ENCODE data around the gene LSM14A.

DNA sequence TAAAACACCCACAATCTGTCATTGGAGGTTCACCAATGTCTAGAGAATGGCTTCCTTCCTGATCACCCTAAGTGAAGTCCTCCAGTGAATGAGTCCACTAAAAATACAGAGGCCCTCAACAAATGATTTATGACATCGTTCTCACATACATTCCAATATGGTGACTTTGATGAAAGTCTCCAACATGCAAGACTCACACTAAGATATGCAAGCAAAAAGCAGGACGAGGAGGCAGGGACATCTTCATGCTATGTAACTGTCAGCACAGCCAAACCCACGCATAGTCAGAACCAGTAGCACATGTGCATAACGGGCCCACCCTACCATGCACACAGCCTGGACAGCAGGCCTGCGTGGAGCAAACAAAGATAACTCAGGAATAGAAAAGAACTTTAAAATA is 16.6 kb upstream of the LSM14A start:
- TF ChIP-seq, protein P1, sequence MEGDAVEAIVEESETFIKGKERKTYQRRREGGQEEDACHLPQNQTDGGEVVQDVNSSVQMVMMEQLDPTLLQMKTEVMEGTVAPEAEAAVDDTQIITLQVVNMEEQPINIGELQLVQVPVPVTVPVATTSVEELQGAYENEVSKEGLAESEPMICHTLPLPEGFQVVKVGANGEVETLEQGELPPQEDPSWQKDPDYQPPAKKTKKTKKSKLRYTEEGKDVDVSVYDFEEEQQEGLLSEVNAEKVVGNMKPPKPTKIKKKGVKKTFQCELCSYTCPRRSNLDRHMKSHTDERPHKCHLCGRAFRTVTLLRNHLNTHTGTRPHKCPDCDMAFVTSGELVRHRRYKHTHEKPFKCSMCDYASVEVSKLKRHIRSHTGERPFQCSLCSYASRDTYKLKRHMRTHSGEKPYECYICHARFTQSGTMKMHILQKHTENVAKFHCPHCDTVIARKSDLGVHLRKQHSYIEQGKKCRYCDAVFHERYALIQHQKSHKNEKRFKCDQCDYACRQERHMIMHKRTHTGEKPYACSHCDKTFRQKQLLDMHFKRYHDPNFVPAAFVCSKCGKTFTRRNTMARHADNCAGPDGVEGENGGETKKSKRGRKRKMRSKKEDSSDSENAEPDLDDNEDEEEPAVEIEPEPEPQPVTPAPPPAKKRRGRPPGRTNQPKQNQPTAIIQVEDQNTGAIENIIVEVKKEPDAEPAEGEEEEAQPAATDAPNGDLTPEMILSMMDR (IDR thresholded peaks at IDR 0.05) = no peak
- TF ChIP-seq, protein P2, sequence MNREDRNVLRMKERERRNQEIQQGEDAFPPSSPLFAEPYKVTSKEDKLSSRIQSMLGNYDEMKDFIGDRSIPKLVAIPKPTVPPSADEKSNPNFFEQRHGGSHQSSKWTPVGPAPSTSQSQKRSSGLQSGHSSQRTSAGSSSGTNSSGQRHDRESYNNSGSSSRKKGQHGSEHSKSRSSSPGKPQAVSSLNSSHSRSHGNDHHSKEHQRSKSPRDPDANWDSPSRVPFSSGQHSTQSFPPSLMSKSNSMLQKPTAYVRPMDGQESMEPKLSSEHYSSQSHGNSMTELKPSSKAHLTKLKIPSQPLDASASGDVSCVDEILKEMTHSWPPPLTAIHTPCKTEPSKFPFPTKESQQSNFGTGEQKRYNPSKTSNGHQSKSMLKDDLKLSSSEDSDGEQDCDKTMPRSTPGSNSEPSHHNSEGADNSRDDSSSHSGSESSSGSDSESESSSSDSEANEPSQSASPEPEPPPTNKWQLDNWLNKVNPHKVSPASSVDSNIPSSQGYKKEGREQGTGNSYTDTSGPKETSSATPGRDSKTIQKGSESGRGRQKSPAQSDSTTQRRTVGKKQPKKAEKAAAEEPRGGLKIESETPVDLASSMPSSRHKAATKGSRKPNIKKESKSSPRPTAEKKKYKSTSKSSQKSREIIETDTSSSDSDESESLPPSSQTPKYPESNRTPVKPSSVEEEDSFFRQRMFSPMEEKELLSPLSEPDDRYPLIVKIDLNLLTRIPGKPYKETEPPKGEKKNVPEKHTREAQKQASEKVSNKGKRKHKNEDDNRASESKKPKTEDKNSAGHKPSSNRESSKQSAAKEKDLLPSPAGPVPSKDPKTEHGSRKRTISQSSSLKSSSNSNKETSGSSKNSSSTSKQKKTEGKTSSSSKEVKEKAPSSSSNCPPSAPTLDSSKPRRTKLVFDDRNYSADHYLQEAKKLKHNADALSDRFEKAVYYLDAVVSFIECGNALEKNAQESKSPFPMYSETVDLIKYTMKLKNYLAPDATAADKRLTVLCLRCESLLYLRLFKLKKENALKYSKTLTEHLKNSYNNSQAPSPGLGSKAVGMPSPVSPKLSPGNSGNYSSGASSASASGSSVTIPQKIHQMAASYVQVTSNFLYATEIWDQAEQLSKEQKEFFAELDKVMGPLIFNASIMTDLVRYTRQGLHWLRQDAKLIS (CRISPR knock-in tag; IDR thresholded peaks at IDR 0.05; ENCODE audit: borderline replicate concordance) = no peak
- TF ChIP-seq CBFB (CRISPR knock-in tag; IDR thresholded peaks at IDR 0.05; ENCODE audit: low read depth) = no peak
- no peak for TF ChIP-seq ETV6 (CRISPR knock-in tag; IDR thresholded peaks at IDR 0.05)
- no peak for TF ChIP-seq SMAD3 (CRISPR knock-in tag; IDR thresholded peaks at IDR 0.05; ENCODE audit: borderline replicate concordance)
- TF ChIP-seq ESRRA (CRISPR knock-in tag; IDR thresholded peaks at IDR 0.05; ENCODE audit: borderline replicate concordance) = no peak
- TF ChIP-seq ZNF396 (CRISPR knock-in tag; IDR thresholded peaks at IDR 0.05; ENCODE audit: borderline replicate concordance) = no peak
- TF ChIP-seq ZNF138 (CRISPR knock-in tag; conservative IDR thresholded peaks at IDR 0.05) = no peak
- TF ChIP-seq ZNF121 (CRISPR knock-in tag; IDR thresholded peaks at IDR 0.05) = no peak
- TF ChIP-seq CREB1 (CRISPR knock-in tag; IDR thresholded peaks at IDR 0.05) = no peak
